Stimulated activated CD8-positive, alpha-beta memory T cell treated with anti-CD3 and anti-CD28 coated beads, Interleukin-15, amount 100 ng/mL, for 4 hours (primary cell): ENCODE measurements around the gene N4BP3.

Source experiments
- DNase-seq, 2 donors: peaks; one replicate each; pipeline ENCODE4 v3.0.0-alpha.2; 2020; ENCODE audit warnings: low read depth in 2 of 2

Gene N4BP3

GRCh38 chr5:178149199-178149932 lies 36.0 kb downstream of the N4BP3 start:
- no peak for DNase-seq

- no peak for DNase-seq
Observed at GRCh38 chr5:178150977-178151734, 37.8 kb downstream of the N4BP3 start.

DNA sequence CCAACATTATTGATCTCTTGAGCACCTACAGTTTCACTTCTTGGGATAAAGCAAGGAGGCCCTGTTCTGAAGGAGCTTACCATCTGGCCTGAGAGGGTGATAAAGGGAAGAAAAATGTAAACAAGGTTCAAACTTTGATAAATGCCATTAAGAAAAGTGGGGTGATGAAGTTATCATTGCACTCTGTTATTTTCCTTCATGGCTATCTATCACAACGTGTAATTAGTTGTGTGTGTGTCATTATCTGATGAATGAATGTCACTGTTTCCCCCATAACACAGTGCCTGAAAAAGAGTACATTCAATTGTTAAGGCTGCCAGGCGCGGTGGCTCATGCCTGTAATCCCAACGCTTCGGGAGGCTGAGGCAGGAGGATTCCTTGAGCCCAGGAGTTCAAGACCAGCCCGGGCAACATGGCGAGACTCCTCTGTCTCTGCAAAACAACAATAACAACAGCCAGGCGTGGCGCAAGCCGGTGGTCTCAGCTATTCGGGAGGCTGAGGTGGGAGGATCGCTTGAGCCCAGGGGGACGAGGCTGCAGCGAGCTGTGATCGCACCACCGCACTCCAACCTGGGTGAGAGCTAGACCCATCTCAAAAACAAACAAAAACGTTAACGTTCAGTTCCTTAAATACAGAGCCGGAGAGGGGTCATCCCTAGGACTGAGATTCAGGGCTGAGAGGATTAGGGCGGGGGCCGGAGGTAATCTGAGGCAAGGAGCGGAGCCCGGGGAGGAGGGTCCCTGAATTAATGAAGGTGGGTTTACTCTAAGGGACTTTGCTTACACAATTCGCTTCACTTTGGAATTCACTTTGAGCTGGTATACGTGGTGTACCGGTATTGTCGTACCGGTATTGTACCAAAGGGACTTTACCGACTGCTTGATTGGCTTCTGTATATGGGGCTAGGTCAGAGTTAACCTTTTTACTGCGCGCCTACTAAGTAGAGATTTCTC lies 39.4 kb downstream of the N4BP3 start:
- DNase-seq = no peak

DNA sequence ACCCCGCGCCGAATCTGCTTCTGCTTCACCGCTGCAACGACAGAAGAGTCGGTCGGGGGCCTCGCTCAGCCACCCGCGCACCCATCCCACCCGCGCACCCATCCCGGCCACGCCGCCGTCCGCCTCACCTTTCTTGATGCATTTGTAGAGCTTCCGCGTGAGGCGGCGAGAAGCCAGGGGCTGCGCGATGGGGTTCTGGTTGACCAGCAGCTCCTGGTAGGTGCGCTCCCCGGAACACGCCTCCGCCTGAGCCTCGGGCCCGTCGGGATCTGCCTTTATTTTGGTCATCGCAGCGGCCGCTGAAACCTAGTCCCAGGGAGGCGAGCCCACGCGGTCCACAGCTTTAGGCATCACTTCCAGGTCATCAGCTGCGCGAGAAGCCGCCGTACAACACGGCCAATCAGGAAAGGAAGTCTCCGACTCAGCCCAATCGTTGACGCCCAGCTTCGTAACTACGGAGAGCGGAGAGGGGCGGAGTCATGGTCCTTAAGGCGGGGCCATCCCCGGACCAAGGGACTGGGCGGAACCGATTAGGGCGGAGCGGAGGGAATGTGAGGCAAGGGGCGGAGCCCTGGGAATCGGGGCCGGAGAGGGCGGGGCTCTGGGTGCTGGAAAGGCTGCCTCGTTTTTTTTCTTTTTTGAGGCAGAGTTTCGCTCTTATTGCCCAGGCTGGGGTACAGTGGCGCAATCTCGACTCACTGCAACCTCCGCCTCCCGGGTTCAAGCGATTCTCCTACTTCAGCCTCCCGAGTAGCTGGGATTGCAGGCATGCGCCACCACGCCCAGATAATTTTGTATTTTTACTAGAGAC lies 40.4 kb downstream of the N4BP3 start, which contains the start of gene NHP2:
NHP2 (minus strand) TSS at position 356 of the 811 bp plus-strand sequence; CDS start at position 288, 68 bp downstream.
- peak; percentile 92 to 96 for DNase-seq

- DNase-seq = no peak
Observed at GRCh38 chr5:178155065-178155464, 41.7 kb downstream of the N4BP3 start.

DNA sequence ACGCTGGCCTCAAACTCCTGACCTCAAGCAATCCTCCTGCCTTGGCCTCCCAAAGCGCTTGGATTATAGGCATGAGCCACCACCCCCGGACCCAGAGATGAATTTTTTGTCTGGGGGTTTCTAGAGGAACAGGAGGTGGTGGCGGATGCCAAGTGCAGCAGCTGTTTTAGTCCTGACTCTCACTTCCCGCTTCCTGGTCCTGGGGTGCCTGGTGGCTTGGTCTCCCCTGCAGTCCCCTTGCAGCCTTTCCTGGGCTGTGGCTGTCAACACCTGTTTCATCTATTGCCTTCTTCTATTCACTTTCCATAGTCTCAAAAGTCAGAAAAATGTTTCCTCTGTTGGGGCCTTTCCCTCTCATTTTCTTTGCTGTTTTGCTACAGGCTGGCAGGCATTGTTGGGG lies 46.8 kb downstream of the N4BP3 start:
- no peak for DNase-seq

DNA sequence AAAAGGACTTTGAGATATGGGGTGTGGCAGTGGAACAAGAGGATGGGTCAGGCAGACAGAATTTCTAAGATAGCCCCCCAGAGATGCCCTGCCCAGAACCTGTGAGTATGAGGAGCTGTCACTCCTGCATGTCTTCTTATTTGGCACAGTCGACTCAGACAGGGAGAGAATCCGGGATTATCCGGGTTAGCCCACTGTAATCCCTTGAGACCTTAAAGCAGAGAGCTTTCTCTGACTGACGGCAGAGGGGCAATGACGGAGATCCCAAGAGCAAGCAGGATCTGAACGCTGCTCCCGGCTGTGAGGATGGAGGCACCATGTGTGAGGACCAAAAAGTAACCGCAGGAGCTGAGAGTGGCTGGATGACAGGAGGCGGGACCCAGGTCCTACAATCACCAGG lies 49.1 kb downstream of the N4BP3 start:
- DNase-seq = no peak

DNA sequence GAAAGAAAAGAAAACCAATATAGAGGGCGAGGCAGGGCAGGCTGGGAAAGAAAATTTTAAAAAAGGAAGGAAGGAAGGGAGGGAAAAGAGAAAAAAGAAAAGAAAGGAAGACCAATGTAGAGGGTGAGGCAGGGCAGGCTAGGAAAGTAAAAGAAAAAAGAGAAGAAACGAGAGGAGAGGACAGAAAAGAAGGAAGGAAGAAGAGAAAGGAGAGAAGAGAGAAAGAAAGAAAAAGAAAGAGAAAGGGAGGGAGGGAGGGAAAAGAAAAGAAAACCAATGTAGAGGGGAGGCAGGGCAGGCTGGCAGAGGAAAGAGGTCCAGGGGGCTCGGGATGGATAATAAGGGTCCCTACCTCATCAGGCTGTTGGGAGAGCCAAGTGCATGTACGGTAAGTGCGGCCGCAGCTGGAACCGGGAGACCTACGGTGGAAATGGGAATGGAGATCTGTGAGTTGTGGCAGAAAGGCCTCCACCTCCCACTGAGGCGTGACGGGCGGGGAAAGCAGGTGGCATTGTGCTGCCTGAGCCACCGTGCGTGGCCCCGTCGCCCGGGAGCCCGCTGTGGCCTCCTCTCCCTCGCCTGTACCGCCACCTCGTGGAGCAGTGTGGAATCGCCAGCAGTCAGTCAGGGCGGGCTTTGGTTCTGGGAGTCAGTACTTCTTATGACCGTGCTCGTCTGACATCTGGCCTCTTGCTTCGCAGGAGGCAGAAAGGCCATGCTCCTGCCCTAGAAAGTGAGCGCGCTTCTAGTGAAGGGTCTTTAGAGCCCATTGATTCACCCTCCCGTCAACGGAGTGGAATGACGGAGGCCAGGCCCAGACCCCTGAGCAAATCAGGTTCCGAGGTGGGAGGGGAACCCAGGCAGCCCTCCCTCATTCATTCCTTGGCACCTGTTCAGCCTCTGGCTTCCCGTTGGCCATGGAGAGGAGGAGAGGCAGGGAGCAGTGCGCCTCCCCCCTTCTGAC lies 50.7 kb downstream of the N4BP3 start:
- DNase-seq = peak; percentile 79 to 80

- DNase-seq = no peak
Observed at GRCh38 chr5:178165581-178165980, 52.2 kb downstream of the N4BP3 start.

DNA sequence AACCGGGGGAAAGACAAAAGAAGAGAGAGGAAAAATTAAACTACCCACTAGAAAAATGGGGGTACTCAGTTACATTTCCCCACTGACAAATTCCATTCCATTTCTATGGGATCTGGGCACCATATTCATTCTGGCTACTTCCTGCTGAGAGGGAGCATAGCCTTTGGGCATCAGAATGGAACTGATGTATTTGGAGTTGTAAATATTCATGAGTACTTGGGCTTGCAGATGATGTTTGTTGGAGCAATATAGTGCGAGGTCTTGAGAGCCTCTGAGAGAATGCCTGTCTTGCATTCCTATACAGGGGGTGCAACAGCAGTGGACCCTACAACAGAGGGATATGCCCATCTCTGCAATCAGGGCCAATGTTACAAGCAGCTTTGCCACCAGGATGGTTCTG lies 57.1 kb downstream of the N4BP3 start:
- DNase-seq = no peak

GRCh38 chr5:178174456-178174855 lies 61.1 kb downstream of the N4BP3 start:
- DNase-seq = no peak
